Stimulated activated CD4-positive, alpha-beta T cell treated with anti-CD3 and anti-CD28 coated beads, Interleukin-12 subunit alpha, Interleukin-12 subunit beta, amount 100 ng/mL, for 24 hours (primary cell): ENCODE data around the gene CDC16.

Experiments
- DNase-seq, 2 experiments: peaks; one replicate each; pipeline ENCODE4 v3.0.0-alpha.2; 2020; ENCODE audit warnings: low read depth in 2 of 2

The CDC16 gene

GRCh38 chr13:114298866-114299265, 64.2 kb downstream of the CDC16 start:
- no peak for DNase-seq

- DNase-seq: no peak
These were observed 65.1 kb downstream of the CDC16 start for GRCh38 chr13:114299604-114300305.

GRCh38 chr13:114303700-114304327, 69.1 kb downstream of the CDC16 start:
- no peak for DNase-seq

GRCh38 chr13:114304346-114305034, 69.8 kb downstream of the CDC16 start:
- DNase-seq: no peak

- DNase-seq: no peak
These were observed 74.4 kb downstream of the CDC16 start for GRCh38 chr13:114309086-114309485.

GRCh38 chr13:114309806-114310410, 75.2 kb downstream of the CDC16 start:
- no peak for DNase-seq

GRCh38 chr13:114310956-114311355, 76.3 kb downstream of the CDC16 start:
- DNase-seq: no peak

GRCh38 chr13:114311387-114311786, 76.7 kb downstream of the CDC16 start:
- no peak for DNase-seq

GRCh38 chr13:114311908-114312307, 77.2 kb downstream of the CDC16 start:
- no peak for DNase-seq

- DNase-seq: peak in 1 of 2 experiments; percentile 23
These were observed 78.6 kb downstream of the CDC16 start for GRCh38 chr13:114313061-114313860.

GRCh38 chr13:114314074-114314912, 79.6 kb downstream of the CDC16 start, which contains the start of gene CHAMP1:
Gene CHAMP1, plus strand, starts transcription at chr13:114314503. Its CDS starts 9,340 bp downstream, at chr13:114323843.
- DNase-seq: peak; percentile 86 to 91

GRCh38 chr13:114315074-114315785, 80.5 kb downstream of the CDC16 start:
- DNase-seq: no peak

GRCh38 chr13:114318624-114319023, 83.9 kb downstream of the CDC16 start:
- DNase-seq: no peak

- no peak for DNase-seq
These were observed 84.8 kb downstream of the CDC16 start for GRCh38 chr13:114319441-114319913.

GRCh38 chr13:114320065-114320464, 85.4 kb downstream of the CDC16 start:
- no peak for DNase-seq

- DNase-seq: no peak
These were observed 86.6 kb downstream of the CDC16 start for GRCh38 chr13:114321256-114321655.
